DND-41 (cell line): Measurements from ENCODE around the gene KCNJ6.

Experiments used
- CTCF ChIP-seq: IDR thresholded peaks from 2 replicates; pipeline ENCODE4 v1.5.1; 2012; ENCODE audit warnings: borderline replicate concordance, low read length, moderate library complexity, mild to moderate bottlenecking; ENCODE audit not compliant: poor library complexity, severe bottlenecking; ENCODE audit errors: extremely low read depth
- EZH2 ChIP-seq: IDR thresholded peaks from 3 replicates; pipeline ENCODE4 v1.6.1; 2012; ENCODE audit warnings: borderline replicate concordance, low read depth, mild to moderate bottlenecking, moderate library complexity, low read length, inconsistent platforms; ENCODE audit not compliant: severe bottlenecking

GRCh38 chr21:37677006-37677405, 239.3 kb downstream of the KCNJ6 start:
- TF ChIP-seq CTCF (no peak), EZH2 (no peak)
